Gastrocnemius medialis (tissue), 4 donors: ENCODE data around the gene SDK2.

ENCODE experiments used
- CTCF ChIP-seq, 5 experiments: fragments of 450-650 bp in 3 of 5; fragments of 200-600 bp in 2 of 5; sonication (generic) in 2 of 5; IDR thresholded peaks in 4 of 5; conservative IDR thresholded peaks in 1 of 5; 1 replicate in 4 of 5; 2 replicates in 1 of 5; pipeline ENCODE4 v1.5.1; 2016 to 2019; ENCODE audit warnings: antibody characterized with exemption in 5 of 5, mild to moderate bottlenecking in 3 of 5, moderate library complexity in 3 of 5
- POLR2A ChIP-seq, 2 donors: fragments of 450-650 bp; IDR thresholded peaks; one replicate each; pipeline ENCODE4 v1.6.1; 2017; ENCODE audit warnings: antibody characterized with exemption in 2 of 2, mild to moderate bottlenecking in 2 of 2, moderate library complexity in 2 of 2

- no peak for TF ChIP-seq POLR2A (IDR thresholded peaks at IDR 0.05)
- TF ChIP-seq CTCF (IDR thresholded peaks at IDR 0.05 in 4 of 5, conservative IDR thresholded peaks at IDR 0.05 in 1 of 5) = no peak
These were observed 3.6 kb downstream of the SDK2 start for GRCh38 chr17:73640691-73641090.
